Neural progenitor cell (in vitro differentiated cells): Measurements from ENCODE around the gene CYP3A4. TPM values are rescaled to one million over a fixed set of nuclear protein-coding genes. Genes with fewer than 3 reads are reported as not detected.

Experiments
- DNase-seq: peaks from one replicate; pipeline ENCODE4 v3.0.0-alpha.2; 2016; ENCODE audit warnings: low spot score
- H2AFZ ChIP-seq: fragments of 200-600 bp; sonication (generic); replicated peaks from 2 replicates; pipeline ENCODE4 v1.6.1; 2016; ENCODE audit warnings: antibody characterized with exemption
- H3F3A ChIP-seq: fragments of 200-600 bp; sonication (generic); 2 replicates; pipeline ENCODE4 v1.6.1; 2016; ENCODE audit warnings: antibody characterized with exemption, low read depth
- H3K27ac ChIP-seq: fragments of 200-600 bp; sonication (generic); 2 replicates; pipeline ENCODE4 v1.5.1; 2016; ENCODE audit warnings: mild to moderate bottlenecking
- H3K27me3 ChIP-seq: fragments of 200-600 bp; sonication (generic); 2 replicates; pipeline ENCODE4 v1.6.1; 2016; ENCODE audit warnings: mild to moderate bottlenecking, moderate library complexity
- H3K36me3 ChIP-seq: fragments of 200-600 bp; sonication (generic); 2 replicates; pipeline ENCODE4 v1.5.1; 2016
- H3K4me1 ChIP-seq: fragments of 200-600 bp; sonication (generic); 2 replicates; pipeline ENCODE4 v1.6.1; 2016; ENCODE audit warnings: mixed run types
- H3K4me2 ChIP-seq: fragments of 200-600 bp; sonication (generic); 2 replicates; pipeline ENCODE4 v1.6.1; 2016
- H3K4me3 ChIP-seq: fragments of 200-600 bp; sonication (generic); 2 replicates; pipeline ENCODE4 v1.5.1; 2016
- H3K79me2 ChIP-seq: fragments of 200-600 bp; sonication (generic); 2 replicates; pipeline ENCODE4 v1.6.1; 2016; ENCODE audit warnings: low read depth
- H3K9ac ChIP-seq: fragments of 200-600 bp; sonication (generic); 2 replicates; pipeline ENCODE4 v1.6.1; 2016
- H3K9me3 ChIP-seq: fragments of 200-600 bp; sonication (generic); 2 replicates; pipeline ENCODE4 v1.5.1; 2016; ENCODE audit warnings: low read depth
- H4K20me1 ChIP-seq: fragments of 200-600 bp; sonication (generic); 2 replicates; pipeline ENCODE4 v1.6.1; 2016; ENCODE audit warnings: low read depth
- H3K27ac Mint-ChIP-seq: 3 replicates; pipeline ENCODE4 v1.8.0; 2021; ENCODE audit warnings: mixed read lengths
- H3K27me3 Mint-ChIP-seq: 2 replicates; pipeline ENCODE4 v1.8.0; 2022; ENCODE audit warnings: low read depth, mild to moderate bottlenecking, inconsistent platforms, moderate library complexity, mixed read lengths; ENCODE audit not compliant: insufficient read depth
- H3K36me3 Mint-ChIP-seq: 3 replicates; pipeline ENCODE4 v1.8.0; 2021; ENCODE audit warnings: mixed read lengths
- H3K4me1 Mint-ChIP-seq: 3 replicates; pipeline ENCODE4 v1.8.0; 2021; ENCODE audit warnings: mixed read lengths
- H3K4me3 Mint-ChIP-seq: 3 replicates; pipeline ENCODE4 v1.8.0; 2021; ENCODE audit warnings: mild to moderate bottlenecking, moderate library complexity, mixed read lengths
- H3K9me3 Mint-ChIP-seq: 3 replicates; pipeline ENCODE4 v1.8.0; 2020; ENCODE audit warnings: mixed read lengths
- CTCF ChIP-seq: fragments of 200-600 bp; sonication (generic); IDR thresholded peaks from 2 replicates; pipeline ENCODE4 v1.5.1; 2017; ENCODE audit warnings: antibody characterized with exemption, mild to moderate bottlenecking
- EZH2 ChIP-seq: fragments of 200-600 bp; sonication (generic); IDR thresholded peaks from 2 replicates; pipeline ENCODE4 v1.6.1; 2017; ENCODE audit warnings: antibody characterized with exemption, mild to moderate bottlenecking, moderate library complexity
- EZH2phosphoT487 ChIP-seq: fragments of 200-600 bp; sonication (generic); IDR thresholded peaks from 2 replicates; pipeline ENCODE4 v1.6.1; 2017; ENCODE audit warnings: antibody characterized with exemption
- total RNA-seq: library from RNA; depleted of rRNA; stranded (reverse); fragments of >200 nt; gene quantifications from 2 replicates; pipeline ENCODE4 v1.2.3, GENCODE V29; 2015; ENCODE audit warnings: low replicate concordance

The CYP3A4 gene
- total RNA-seq, 1 donor from 2014 or later = not detected

GRCh38 chr7:99829524-99830160, 45.7 kb upstream of the CYP3A4 start:
- H3K9ac ChIP-seq = no peak overlapping the region
- TF ChIP-seq CTCF (no peak), EZH2 (no peak), EZH2phosphoT487 (no peak)
- no peaks in the 10 kb centered on the region for H3K9me3 ChIP-seq
- DNase-seq = no peak
- Mint-ChIP-seq H3K4me1 (no peaks in the 10 kb centered on the region), H3K27ac (no peak overlapping the region), H3K9me3 (no peaks in the 10 kb centered on the region), H3K4me3 (no peak overlapping the region), H3K36me3 (no peaks in the 10 kb centered on the region), H3K27me3 (peaks cover 2% of the 10 kb centered on the region)
- no peak overlapping the region for H3K27ac ChIP-seq
- no peaks in the 10 kb centered on the region for H3F3A ChIP-seq
- H4K20me1 ChIP-seq = no peaks in the 10 kb centered on the region
- no peaks in the 10 kb centered on the region for H3K36me3 ChIP-seq
- H3K4me1 ChIP-seq = no peaks in the 10 kb centered on the region
- H2AFZ ChIP-seq = no peak overlapping the region
- no peak overlapping the region for H3K4me2 ChIP-seq
- no peaks in the 10 kb centered on the region for H3K27me3 ChIP-seq
- no peak overlapping the region for H3K4me3 ChIP-seq
- no peaks in the 10 kb centered on the region for H3K79me2 ChIP-seq

GRCh38 chr7:99828811-99829210, 44.8 kb upstream of the CYP3A4 start:
- Histone ChIP-seq H3K4me2 (no peak overlapping the region), H3F3A (no peaks in the 10 kb centered on the region), H4K20me1 (no peaks in the 10 kb centered on the region), H3K27ac (no peak overlapping the region), H3K4me1 (no peaks in the 10 kb centered on the region), H3K9ac (no peak overlapping the region), H3K36me3 (no peaks in the 10 kb centered on the region), H3K27me3 (no peaks in the 10 kb centered on the region), H3K79me2 (no peaks in the 10 kb centered on the region), H3K9me3 (no peaks in the 10 kb centered on the region), H3K4me3 (no peak overlapping the region), H2AFZ (no peak overlapping the region)
- peaks cover 2% of the 10 kb centered on the region for H3K27me3 Mint-ChIP-seq
- no peak for DNase-seq
- no peaks in the 10 kb centered on the region for H3K9me3 Mint-ChIP-seq
- no peak for TF ChIP-seq EZH2
- no peak for TF ChIP-seq EZH2phosphoT487
- TF ChIP-seq CTCF = no peak
- no peaks in the 10 kb centered on the region for H3K36me3 Mint-ChIP-seq
- H3K27ac Mint-ChIP-seq = no peak overlapping the region
- no peak overlapping the region for H3K4me3 Mint-ChIP-seq
- no peaks in the 10 kb centered on the region for H3K4me1 Mint-ChIP-seq

GRCh38 chr7:99827040-99827778, 43.2 kb upstream of the CYP3A4 start:
- Histone ChIP-seq H3K79me2 (no peaks in the 10 kb centered on the region), H3K9me3 (no peaks in the 10 kb centered on the region), H3K36me3 (no peaks in the 10 kb centered on the region), H3K9ac (no peak overlapping the region), H3K27me3 (no peaks in the 10 kb centered on the region), H4K20me1 (no peaks in the 10 kb centered on the region), H3K4me3 (no peak overlapping the region), H3F3A (no peaks in the 10 kb centered on the region), H3K4me2 (no peak overlapping the region), H3K4me1 (no peaks in the 10 kb centered on the region), H3K27ac (no peak overlapping the region), H2AFZ (no peak overlapping the region)
- TF ChIP-seq EZH2 = no peak
- TF ChIP-seq EZH2phosphoT487 = no peak
- TF ChIP-seq CTCF = no peak
- Mint-ChIP-seq H3K9me3 (no peaks in the 10 kb centered on the region), H3K4me3 (no peak overlapping the region), H3K4me1 (no peaks in the 10 kb centered on the region), H3K36me3 (no peaks in the 10 kb centered on the region), H3K27me3 (no peaks in the 10 kb centered on the region), H3K27ac (no peak overlapping the region)
- no peak for DNase-seq
